ENCODE data around the gene VPS37D. TPM values are rescaled to one million over a fixed set of nuclear protein-coding genes. Genes with fewer than 3 reads are reported as not detected.

Gene VPS37D
- total RNA-seq, 1 experiment from 2014 or later: 8.7 TPM

- no peak overlapping the region for H3K27ac ChIP-seq (ENCODE audit: low read depth, low read length, poor library complexity, severe bottlenecking)
- POLR2A ChIA-PET (ENCODE audit: low non-redundant PET): no interaction called here
Observed at GRCh38 chr7:73679709-73680108, 12.1 kb downstream of the VPS37D start.

GRCh38 chr7:73680501-73680900 lies 12.9 kb downstream of the VPS37D start:
- BruUV-seq (replicated peaks): no TSS peak
- ChIA-PET CTCF (no interaction called here), POLR2A (ENCODE audit: low non-redundant PET) (no interaction called here)
- peaks cover 6% of the 10 kb centered on the region for H3K36me3 ChIP-seq (ENCODE audit: insufficient read depth, low read length, poor library complexity, severe bottlenecking)
- intact Hi-C loops (cut with micrococcal nuclease; ENCODE audit: unreplicated experiment): no loop called here
- no peak overlapping the region for H3K4me3 ChIP-seq (ENCODE audit: low read depth, low read length, poor library complexity, severe bottlenecking)
- H3K4me1 ChIP-seq (ENCODE audit: insufficient read depth, low read length, poor library complexity, severe bottlenecking): peaks cover 16% of the 10 kb centered on the region
- no peaks in the 10 kb centered on the region for H3K9me3 ChIP-seq (ENCODE audit: low read depth, low read length, poor library complexity, severe bottlenecking)
- H3K27me3 ChIP-seq (replicated peaks; ENCODE audit: insufficient read depth, low read depth, low read length, poor library complexity): no peaks in the 10 kb centered on the region
- TF ChIP-seq EZH2 (IDR thresholded peaks at IDR 0.05; ENCODE audit: borderline replicate concordance, low read depth, low read length, poor library complexity, severe bottlenecking) (no peak), CTCF (conservative IDR thresholded peaks at IDR 0.05; ENCODE audit: low read depth, low read length) (no peak)
- no peak for DNase-seq (ENCODE audit: low spot score)
- no peak overlapping the region for H3K27ac ChIP-seq (ENCODE audit: low read depth, low read length, poor library complexity, severe bottlenecking)

More at GRCh38 chr7:73679709-73680108, 12.1 kb downstream of the VPS37D start:
- no peak for TF ChIP-seq CTCF (conservative IDR thresholded peaks at IDR 0.05; ENCODE audit: low read depth, low read length)
- TF ChIP-seq EZH2 (IDR thresholded peaks at IDR 0.05; ENCODE audit: borderline replicate concordance, low read depth, low read length, poor library complexity, severe bottlenecking): no peak
- no peaks in the 10 kb centered on the region for H3K27me3 ChIP-seq (replicated peaks; ENCODE audit: insufficient read depth, low read depth, low read length, poor library complexity)
- no peaks in the 10 kb centered on the region for H3K9me3 ChIP-seq (ENCODE audit: low read depth, low read length, poor library complexity, severe bottlenecking)
- H3K4me1 ChIP-seq (ENCODE audit: insufficient read depth, low read length, poor library complexity, severe bottlenecking): peaks cover 16% of the 10 kb centered on the region
- DNase-seq (ENCODE audit: low spot score): no peak
- no peak overlapping the region for H3K4me3 ChIP-seq (ENCODE audit: low read depth, low read length, poor library complexity, severe bottlenecking)
- CTCF ChIA-PET: no interaction called here
- peaks cover 6% of the 10 kb centered on the region for H3K36me3 ChIP-seq (ENCODE audit: insufficient read depth, low read length, poor library complexity, severe bottlenecking)
- intact Hi-C loops (cut with micrococcal nuclease; ENCODE audit: unreplicated experiment): no loop called here
- no TSS peak for BruUV-seq (replicated peaks)

GRCh38 chr7:73681031-73681430 lies 13.4 kb downstream of the VPS37D start:
- Histone ChIP-seq H3K4me1 (ENCODE audit: insufficient read depth, low read length, poor library complexity, severe bottlenecking) (peaks cover 16% of the 10 kb centered on the region), H3K36me3 (ENCODE audit: insufficient read depth, low read length, poor library complexity, severe bottlenecking) (peaks cover 6% of the 10 kb centered on the region), H3K27ac (ENCODE audit: low read depth, low read length, poor library complexity, severe bottlenecking) (peak overlapping the region; percentile 40), H3K27me3 (replicated peaks; ENCODE audit: insufficient read depth, low read depth, low read length, poor library complexity) (no peaks in the 10 kb centered on the region), H3K4me3 (ENCODE audit: low read depth, low read length, poor library complexity, severe bottlenecking) (no peak overlapping the region), H3K9me3 (ENCODE audit: low read depth, low read length, poor library complexity, severe bottlenecking) (no peaks in the 10 kb centered on the region)
- ChIA-PET POLR2A (ENCODE audit: low non-redundant PET) (no interaction called here), CTCF (no interaction called here)
- TF ChIP-seq CTCF (conservative IDR thresholded peaks at IDR 0.05; ENCODE audit: low read depth, low read length) (no peak), EZH2 (IDR thresholded peaks at IDR 0.05; ENCODE audit: borderline replicate concordance, low read depth, low read length, poor library complexity, severe bottlenecking) (no peak)
- intact Hi-C loops (cut with micrococcal nuclease; ENCODE audit: unreplicated experiment): no loop called here
- DNase-seq (ENCODE audit: low spot score): no peak
- no TSS peak for BruUV-seq (replicated peaks)
